Stimulated activated CD4-positive, alpha-beta T cell treated with anti-CD3 and anti-CD28 coated beads, Interleukin-1b, Interleukin-23, amount 100 ng/mL, for 1 hour (primary cell): ENCODE measurements around the gene NR3C2.
"Not testable (repeated sequence)": the region's sequence is repeated elsewhere in the genome, so short reads cannot be mapped to it uniquely, and the experiment has no call there.

Source experiments
- DNase-seq, 2 donors: peaks; one replicate each; pipeline ENCODE4 v3.0.0-alpha.2; 2020; ENCODE audit warnings: low read depth in 2 of 2

The NR3C2 gene

DNA sequence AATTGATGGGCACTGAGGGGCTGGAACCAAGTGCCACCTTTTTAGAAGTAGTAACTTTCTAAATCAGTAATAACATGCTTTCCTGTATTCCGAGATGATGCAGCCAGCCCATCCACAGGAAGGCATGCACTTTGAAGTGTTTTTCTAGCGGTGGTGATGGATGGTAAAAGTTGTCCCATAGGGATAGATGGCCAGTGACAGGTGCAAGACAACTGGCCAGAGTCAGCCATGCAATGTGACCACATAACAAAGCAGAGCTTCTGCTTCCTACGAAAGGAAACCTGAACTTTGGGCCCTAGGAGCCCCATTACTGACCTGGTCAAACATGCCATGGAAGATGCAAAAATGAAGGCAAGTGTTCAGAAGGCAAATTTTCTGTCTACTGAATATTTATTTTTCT is 72.3 kb downstream of the NR3C2 start:
- no peak for DNase-seq

DNA sequence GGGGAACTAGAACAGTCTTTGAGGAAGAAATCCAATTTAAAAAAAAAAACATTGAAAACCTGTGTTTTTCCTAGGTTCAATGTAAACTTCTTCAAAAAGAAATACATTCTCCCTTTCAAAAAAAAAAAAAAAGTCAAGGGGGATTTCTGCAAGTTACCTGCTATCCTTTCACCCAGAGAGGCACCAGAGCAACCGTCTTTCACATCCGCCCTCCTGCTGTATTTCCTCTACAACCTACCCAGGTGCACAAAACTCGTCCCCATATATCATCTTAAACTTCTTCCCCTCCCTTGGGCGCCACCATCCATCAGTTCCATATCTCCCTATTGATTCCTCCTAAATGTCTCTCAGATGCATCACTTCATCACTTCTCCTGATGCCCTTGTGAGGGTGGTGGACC is 74.5 kb downstream of the NR3C2 start:
- DNase-seq: no peak

DNA sequence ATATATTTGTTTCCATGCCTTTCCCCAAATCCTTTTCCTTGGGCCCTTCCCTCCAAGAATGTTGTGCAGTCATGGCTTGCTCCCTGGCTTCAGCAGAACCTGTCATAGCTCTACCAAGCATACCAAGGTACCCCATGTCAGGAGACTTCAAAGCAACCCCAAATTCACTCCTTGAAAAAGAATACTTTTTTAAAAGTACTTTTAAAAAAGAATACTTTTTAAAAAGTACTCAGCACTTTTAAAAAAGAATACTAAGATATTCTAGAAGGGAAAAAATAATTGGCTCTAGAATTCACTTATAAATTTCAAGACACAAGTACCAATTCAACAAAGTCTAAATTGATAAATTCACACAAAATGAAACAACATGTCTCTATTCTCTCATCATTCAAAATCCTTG is 76.0 kb downstream of the NR3C2 start:
- DNase-seq: no peak

DNA sequence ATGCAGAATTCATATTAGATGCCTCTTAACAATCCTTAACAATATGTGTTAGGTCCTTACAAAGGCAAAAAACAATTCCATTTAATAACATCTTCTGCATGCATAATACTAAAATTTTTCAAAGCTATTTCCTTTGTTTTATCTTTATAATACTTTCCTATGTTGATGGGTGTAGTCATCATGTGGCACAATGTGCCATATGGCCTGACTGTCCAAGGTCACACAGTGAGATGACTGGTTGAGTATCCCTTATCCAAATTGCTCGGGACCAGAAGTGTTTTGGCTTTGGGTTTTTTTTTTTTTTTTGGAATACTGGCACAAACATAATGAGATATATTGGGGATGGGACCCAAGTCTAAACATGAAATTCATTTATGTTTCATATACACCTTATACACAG is 77.7 kb downstream of the NR3C2 start:
- DNase-seq: no peak

DNA sequence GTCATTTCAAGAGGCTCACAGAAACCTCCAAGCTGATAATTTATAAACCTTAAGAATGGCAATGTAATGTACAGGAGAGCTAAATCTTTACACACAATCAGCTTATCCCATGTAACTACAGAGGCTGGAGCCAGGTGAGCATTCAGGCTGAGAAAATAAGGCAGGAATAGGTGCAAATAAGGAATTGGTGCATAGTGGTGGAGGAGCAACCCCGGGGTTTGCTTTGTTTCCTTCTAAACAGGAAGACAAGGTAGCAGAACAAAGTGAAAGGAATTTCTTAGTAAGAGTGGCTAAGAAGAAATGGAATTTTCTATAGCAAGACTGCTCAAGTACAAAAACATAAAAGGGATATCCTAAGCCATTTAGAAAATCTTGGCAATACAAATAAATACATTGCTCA is 82.4 kb downstream of the NR3C2 start:
- no peak for DNase-seq

DNA sequence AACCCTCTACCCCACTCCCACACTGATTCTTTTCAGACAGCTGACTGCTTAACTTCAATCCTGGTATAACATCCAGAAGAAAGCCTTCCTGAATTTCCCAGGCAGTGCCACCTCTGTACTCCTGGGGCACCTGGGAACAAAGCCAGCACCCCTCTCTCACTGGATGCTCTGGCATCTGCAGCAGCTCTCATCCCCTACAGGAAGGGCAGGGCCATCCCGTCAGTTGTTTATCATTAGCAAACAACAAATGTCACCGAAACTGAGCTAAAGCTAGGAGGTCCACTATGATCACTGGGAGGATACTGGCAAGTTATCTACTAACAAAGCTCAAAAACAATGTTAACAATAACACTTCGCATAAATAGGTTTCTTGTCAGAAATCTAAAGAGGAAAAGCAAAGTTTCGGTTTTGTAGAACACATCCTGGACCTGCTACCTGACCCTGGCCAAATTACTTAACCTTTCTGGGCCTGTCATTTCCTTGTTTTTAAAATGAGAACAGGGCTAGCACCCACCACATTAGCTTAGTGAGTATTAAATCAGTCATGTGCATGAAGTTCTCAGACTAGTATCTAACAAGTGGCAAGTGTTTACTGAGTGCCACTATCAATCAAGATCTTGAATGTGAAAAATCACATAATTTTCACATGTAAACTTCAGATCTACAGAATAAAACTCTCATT is 86.6 kb downstream of the NR3C2 start:
- no peak for DNase-seq

DNA sequence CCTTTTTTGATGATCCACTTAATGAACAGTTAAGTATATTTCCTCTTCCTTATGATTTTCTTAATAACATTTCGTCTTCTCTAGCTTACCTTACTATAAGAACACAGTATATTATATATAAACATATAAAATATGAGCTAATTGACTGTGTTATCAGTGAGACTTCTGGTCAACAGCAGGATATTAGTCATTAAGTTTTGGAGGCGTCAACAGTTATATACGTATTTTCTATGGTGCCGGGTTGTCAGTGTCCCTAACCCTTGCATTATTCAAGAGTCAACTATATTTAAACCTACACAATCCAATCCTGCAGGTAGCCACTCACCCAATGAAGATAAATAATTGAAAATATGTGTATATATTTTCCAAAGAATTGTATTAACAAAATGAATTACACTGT is 88.0 kb downstream of the NR3C2 start:
- no peak for DNase-seq

DNA sequence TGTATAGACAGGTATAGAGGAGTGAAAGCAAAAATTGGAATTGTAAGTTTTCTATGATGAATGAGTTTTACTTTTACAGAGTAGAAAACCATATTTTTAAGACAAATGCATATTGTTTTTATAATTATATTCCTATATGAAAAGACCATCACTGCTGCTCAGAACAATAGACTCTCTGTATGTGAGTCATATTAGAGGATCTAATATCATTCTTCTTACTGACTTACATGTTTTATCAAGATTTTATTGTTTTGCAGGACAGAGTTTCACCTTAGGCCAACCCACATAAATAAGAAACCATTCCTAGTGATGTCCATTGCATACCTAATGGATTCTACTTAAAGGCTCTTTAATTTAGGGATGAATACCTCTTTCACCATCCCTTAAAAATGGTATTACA is 88.6 kb downstream of the NR3C2 start:
- no peak for DNase-seq

DNA sequence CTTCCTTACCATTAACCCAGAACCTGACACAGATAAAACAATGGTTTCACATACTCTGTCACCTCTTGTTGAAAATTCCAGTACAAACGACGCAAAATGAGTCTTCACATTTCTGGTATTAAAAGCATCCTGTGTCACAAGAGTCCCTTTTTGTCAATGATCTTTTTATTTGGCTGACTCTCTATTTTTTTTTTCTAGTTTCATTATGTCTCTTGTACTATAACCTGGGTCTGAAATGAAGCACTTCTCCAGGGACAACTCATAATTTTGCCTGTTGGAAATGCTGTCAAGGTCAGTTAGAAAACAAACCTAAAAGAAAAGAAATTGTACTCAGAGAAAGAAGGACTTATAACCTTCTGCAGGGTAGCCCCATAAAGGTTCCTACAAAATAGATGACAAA is 93.1 kb downstream of the NR3C2 start:
- no peak for DNase-seq

DNA sequence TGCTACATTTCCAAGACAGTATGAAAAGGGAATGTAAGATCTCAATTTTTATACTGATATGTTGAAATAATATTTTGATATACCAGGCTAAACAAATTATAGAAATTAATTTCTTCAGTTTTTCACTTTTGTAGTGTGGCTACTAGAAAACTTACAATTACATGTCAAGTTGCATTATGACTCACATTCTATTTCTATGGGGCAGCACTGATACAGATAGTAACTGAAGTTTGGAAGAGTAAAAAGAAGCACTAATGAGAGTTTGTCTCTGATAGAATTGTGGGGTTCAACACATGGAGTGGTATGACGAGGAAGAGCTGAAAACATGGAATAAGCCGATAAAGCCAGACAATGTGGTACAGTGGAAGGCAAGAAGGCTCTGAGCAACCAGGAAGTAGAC is 95.6 kb downstream of the NR3C2 start:
- no peak for DNase-seq

DNA sequence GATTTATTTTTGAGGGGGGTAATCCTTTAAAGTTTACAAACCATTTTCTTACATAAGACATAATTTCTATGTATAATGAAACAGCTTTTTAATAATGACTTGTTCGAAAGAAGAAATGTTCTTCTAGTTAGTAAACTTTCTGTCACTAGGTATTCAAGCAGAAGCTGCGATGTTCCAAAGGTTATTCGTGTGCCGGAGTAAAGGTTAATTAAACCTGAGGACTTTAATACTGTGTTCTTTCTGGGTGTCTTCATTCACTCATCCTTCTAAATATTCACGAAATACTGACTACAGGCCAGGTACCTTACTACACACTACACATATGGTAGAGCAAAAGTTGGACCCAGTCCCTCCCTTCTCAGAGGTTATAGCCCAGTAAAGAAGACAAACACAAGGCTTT is 96.7 kb downstream of the NR3C2 start:
- DNase-seq: no peak

DNA sequence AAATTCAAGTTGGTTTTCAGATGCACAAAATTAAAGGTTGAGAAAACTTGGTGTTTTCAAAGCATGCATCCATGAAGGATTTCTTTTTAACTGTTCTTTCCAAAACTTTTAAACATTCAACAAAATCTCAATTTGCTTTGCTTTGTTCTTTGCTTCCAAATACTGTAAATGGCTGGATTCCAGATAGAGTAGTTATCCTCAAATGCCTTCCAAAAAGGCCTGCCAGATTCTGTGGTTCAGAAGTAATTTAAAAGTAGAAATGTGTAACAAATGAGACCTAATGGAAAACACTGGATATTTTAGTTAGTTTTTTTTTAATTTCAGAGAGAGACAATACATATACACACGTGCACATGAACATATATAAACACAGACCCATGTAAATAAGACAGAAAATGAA is 97.3 kb downstream of the NR3C2 start:
- no peak for DNase-seq

DNA sequence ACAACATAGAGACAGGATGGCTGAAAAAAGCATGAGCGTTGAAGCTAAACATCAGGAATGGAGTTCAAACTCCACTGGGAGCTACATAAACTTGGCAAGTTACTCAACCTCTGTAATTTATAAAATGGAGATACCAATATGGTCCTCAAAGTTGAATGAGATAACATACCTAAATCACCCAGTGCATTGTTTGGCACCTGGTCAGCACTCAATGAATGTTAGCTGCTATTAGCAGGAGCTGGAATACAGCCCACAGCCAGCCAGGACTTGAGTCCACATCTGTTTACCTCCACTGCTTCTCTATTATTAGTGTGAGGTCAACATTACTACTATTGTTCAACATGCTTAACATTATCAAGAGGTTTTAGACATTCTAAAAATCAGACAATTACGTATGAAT is 97.9 kb downstream of the NR3C2 start:
- DNase-seq: no peak

DNA sequence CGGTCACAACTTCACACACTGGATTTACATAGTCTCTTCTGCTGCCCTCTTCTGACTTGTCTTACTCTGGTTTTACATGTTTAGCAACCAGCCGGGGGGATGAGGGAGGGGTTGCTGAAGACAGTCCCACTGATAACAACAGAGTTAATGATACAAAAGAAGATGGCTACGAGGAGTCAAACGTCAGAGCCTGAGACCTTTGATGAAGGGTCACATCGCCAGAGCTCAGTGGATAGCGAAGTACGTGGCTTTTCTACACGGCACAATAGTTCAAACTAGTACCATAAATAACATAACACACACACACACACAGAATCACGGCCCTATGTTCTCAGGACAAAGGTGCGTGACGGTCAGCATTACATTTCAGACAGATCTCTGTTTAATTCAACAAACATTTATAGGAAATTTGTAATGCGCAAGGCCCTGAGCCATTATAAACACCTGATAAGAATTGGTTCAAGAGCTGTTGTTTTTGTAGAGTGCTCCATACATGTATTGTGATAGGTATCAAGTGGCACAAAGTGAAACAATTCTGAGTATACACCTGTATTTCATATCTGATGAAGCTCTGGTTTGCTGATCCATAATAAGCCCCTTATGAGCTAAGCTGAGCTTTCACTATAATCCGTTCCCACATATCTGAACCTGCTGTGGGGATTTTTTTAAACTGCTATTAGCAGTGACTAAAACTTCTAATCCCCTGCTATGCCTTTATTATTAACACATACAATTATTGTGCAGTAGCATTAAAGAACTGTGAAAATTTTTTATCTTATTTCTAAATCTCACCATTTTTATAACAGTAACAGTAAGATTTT is 100.0 kb downstream of the NR3C2 start:
- DNase-seq: no peak

DNA sequence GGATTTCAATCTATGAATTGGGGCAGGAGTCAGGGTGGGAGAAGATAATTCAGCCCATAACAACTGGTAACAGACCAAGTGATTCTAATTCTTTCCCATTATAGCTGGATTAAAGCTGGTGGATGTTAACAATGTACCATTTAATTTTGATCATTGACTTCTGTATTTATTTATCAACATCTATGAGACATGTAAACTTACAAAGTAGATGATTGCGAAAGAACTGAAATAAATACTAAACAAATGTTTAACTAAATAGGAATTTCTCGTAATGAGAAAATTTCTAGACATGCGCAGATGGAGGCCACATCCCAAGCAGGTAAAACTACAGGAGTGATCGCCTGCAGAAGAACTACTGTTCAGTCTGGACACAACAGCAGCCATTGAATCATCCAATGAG is 107.1 kb downstream of the NR3C2 start:
- no peak for DNase-seq

DNA sequence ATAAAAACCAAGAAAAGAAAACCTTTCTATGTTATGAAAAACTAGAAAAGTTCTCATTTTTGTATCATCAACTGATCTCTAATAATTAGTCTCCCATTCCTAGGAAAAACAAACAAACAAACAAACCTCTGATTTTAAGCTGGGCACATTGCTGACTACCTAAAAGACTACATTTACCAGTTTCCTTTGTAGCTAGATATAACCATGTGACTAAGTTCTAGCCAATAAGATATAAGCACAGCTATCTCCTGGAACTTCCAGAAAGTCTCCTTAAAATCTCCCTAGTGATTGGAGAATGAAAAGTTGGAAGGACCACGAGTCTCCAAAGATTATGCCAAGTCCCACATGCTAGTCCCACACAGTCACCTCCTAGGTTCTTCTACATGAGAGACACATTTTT is 108.9 kb downstream of the NR3C2 start:
- no peak for DNase-seq

DNA sequence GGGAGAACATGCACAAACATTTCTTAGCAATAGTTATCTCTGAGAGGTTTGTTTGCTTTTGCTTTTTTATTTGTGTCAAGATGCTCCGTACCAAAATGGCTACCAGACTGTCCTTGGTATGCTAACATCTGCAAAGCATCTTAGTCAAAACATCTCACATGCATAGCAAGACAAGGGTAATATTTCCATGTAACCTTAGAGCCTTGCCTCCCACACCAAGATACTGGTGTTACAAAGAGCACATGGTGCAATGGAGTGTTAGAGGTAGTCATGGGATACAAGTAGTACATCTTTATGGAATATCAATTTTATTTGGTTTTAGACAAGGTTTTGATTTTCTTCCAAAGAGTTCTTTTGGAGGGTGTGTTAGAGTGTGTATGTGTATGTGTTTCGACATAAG is 109.7 kb downstream of the NR3C2 start:
- DNase-seq: no peak

DNA sequence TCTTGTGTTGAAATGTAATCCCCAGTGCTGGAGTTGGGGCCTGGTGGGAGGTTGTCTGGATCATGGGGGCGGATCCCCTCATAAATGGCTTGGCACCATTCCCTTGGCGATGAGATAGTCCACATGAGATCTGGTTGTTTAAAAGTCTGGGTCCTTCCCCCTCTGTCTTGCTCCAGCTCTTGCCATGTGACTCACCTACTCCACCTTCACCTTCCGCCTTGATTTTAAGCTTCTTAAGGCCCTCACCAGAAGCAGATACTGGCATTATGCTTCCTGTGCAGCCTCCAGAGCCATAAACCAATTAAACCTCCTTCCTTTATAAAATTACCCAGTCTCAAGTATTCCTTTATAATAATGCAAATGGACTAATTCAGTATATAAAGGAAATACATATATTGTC is 111.5 kb downstream of the NR3C2 start:
- no peak for DNase-seq

DNA sequence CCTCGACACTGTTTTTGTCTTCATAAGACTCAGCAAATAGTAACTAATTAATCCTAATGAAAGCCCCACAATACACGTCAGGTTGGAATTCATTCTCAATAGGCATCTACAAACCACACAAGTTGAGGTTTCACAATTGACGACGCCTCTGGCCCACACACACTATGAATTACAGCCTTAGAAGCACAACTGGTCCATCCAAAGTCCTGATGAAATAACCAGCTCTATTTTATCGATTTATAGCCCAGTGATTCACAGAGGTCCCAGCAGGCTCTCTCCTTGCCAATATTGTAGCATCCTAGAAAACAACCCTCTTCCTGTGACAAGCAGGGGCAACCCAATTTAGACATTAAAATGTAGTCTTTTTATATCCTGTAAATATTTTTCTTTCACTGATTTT is 112.1 kb downstream of the NR3C2 start:
- DNase-seq: no peak

DNA sequence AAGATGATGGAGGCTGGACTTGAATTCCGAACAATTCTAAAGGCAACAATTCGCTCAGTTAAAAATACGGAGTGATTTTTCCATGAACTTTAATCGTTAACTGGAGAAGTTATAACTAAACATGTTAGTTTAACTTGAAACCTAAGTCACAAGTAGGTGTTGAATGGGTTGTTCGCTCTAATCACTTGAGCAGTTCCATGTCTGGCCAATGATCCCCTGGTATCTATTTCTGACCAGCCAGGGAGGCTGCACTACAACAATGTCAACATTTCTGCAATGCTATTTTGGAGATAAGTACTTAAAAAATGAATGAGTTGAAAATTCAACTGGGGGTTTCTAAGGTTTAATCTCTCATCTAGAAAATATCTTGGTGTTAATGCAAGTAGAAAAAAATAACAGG is 112.5 kb downstream of the NR3C2 start:
- DNase-seq: no peak

DNA sequence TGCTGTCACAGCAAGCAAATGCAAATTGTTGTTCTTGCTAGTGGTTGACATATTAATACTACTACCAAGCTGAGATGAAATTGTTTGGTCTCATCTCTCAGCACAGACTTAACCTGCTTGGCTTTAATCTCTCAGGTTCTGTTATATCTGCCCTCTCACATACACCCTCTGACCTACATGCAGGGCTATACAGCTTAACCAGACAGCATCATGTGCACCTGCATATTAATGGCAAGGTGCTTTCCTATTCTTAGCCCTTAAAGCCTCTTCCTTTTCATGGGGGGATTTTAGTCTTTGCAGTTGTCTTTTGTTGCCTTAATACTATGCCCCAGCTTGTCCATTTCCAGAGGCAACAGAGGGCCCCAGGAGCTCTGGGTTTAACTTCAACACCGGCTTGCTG is 114.5 kb downstream of the NR3C2 start:
- DNase-seq: no peak

DNA sequence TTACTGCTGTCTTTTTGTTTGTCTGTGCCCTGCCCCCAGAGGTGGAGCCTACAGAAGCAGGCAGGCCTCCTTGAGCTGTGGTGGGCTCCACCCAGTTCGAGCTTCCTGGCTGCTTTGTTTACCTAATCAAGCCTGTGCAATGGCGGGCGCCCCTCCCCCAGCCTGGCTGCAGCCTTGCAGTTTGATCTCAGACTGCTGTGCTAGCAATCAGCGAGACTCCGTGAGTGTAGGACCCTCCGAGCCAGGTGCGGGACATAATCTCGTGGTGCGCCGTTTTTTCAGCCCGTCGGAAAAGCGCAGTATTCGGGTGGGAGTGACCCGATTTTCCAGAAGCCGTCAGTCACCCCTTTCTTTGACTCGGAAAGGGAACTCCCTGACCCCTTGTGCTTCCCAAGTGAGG is 118.9 kb downstream of the NR3C2 start:
- not testable (repeated sequence) for DNase-seq

DNA sequence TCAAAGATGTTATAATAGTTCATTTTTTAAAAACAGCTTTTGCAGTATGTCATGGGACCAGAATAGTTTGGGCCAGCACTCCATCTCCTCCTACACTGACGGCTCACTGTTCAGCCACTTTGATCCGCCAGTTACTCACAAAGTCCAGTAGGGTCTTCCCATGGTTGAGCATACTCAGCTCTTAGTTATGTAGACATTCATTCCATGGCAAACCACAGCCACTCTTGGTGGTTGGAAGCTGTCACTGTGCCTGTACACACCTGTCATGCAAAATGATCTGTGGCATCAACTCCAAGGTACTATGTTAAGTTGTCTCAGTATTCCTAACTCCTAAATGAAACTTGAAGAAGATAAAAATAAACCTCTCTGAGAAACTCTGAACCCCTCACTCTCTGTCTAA is 127.2 kb downstream of the NR3C2 start:
- no peak for DNase-seq
